K562 (cell line): ENCODE measurements around the gene MTOR. TPM values are rescaled to one million over a fixed set of nuclear protein-coding genes. Genes with fewer than 3 reads are reported as not detected.

Experiments used
- ATF7 ChIP-seq: fragments of 450-650 bp; IDR thresholded peaks from 2 replicates; pipeline ENCODE4 v1.7.1; 2014; ENCODE audit warnings: mild to moderate bottlenecking, moderate library complexity
- BHLHE40 ChIP-seq: IDR thresholded peaks from 2 replicates; pipeline ENCODE4 v1.6.1; 2011; ENCODE audit warnings: low read length, improper control_type of control experiment
- CHD2 ChIP-seq: IDR thresholded peaks from 2 replicates; pipeline ENCODE4 v1.6.1; 2011; ENCODE audit warnings: low read depth, low read length
- CREB1 ChIP-seq, 2 experiments: sonication (generic) in 1 of 2; formaldehyde crosslinking in 1 of 2; IDR thresholded peaks; 2 replicates each; pipeline versions ENCODE4 v1.6.1 to v1.8.0; 2012 to 2022; ENCODE audit warnings: inconsistent platforms in 1 of 2, mild to moderate bottlenecking in 1 of 2, missing genetic modification reagents in 1 of 2, moderate library complexity in 1 of 2
- FUS ChIP-seq: fragments of 200-400 bp; formaldehyde crosslinking; optimal IDR thresholded peaks from 2 replicates; pipeline ENCODE3; 2017; ENCODE audit warnings: low read depth, low read length
- GTF2E2 ChIP-seq: fragments of 200-800 bp; sonication (Bioruptor generic); IDR thresholded peaks from 2 replicates; pipeline ENCODE4 v1.6.1; 2016; ENCODE audit warnings: missing genetic modification characterization, missing compliant biosample characterization
- HBP1 ChIP-seq: fragments of 450-650 bp; formaldehyde crosslinking; IDR thresholded peaks from 2 replicates; pipeline ENCODE4 v1.4.0; 2022; ENCODE audit warnings: missing genetic modification characterization
- HIVEP1 ChIP-seq: fragments of 250-450 bp; sonication (Bioruptor Pico); IDR thresholded peaks from 2 replicates; pipeline ENCODE4 v1.4.0; 2020; ENCODE audit warnings: mild to moderate bottlenecking
- HSF4 ChIP-seq: fragments of 250-450 bp; sonication (Bioruptor Pico); IDR thresholded peaks from 2 replicates; pipeline ENCODE4 v2.1.2; 2022; ENCODE audit warnings: mild to moderate bottlenecking, moderate library complexity, borderline replicate concordance
- MTA3 ChIP-seq: fragments of 450-650 bp; formaldehyde crosslinking; IDR thresholded peaks from 2 replicates; pipeline ENCODE4 v1.6.1; 2017; ENCODE audit warnings: mild to moderate bottlenecking, borderline replicate concordance
- NRF1 ChIP-seq, 2 experiments: fragments of 450-650 bp; IDR thresholded peaks in 1 of 2; conservative IDR thresholded peaks in 1 of 2; 2 replicates each; pipeline ENCODE4 v1.6.1; 2014; ENCODE audit warnings: mild to moderate bottlenecking in 2 of 2
- PPARD ChIP-seq: fragments of 250-450 bp; sonication (Bioruptor Pico); IDR thresholded peaks from 2 replicates; pipeline ENCODE4 v1.8.0; 2022; ENCODE audit warnings: inconsistent platforms, mild to moderate bottlenecking, moderate library complexity
- SAP30 ChIP-seq: fragments of 200-600 bp; sonication (generic); IDR thresholded peaks from 2 replicates; pipeline ENCODE4 v1.6.1; 2012; ENCODE audit warnings: borderline replicate concordance, low read depth, mild to moderate bottlenecking, moderate library complexity, low read length, control low read depth, inconsistent platforms; ENCODE audit not compliant: insufficient read depth, poor library complexity, severe bottlenecking
- SRF ChIP-seq, 2 experiments: fragments of 250-450, 450-650 bp in 1 of 2; sonication (Bioruptor Pico) in 1 of 2; sonication (generic) in 1 of 2; formaldehyde crosslinking; IDR thresholded peaks; 2 replicates each; pipeline versions ENCODE4 v1.5.0 to v1.5.1; 2020 to 2022; ENCODE audit warnings: mild to moderate bottlenecking in 1 of 2, missing genetic modification reagents in 1 of 2
- TAF1 ChIP-seq: IDR thresholded peaks from 2 replicates; pipeline ENCODE4 v1.6.1; 2011; ENCODE audit warnings: mild to moderate bottlenecking, low read length, moderate library complexity; ENCODE audit not compliant: insufficient read depth, control insufficient read depth, severe bottlenecking; ENCODE audit errors: extremely low read depth
- TAF15 ChIP-seq: fragments of 200-400 bp; formaldehyde crosslinking; IDR thresholded peaks from 2 replicates; pipeline ENCODE4 v1.6.1; 2017; ENCODE audit warnings: mild to moderate bottlenecking, low read depth, low read length, moderate library complexity
- ZNF696 ChIP-seq: fragments of 250-450 bp; sonication (Bioruptor Pico); conservative IDR thresholded peaks from 2 replicates; pipeline ENCODE4 v1.4.0; 2020; ENCODE audit warnings: mild to moderate bottlenecking, moderate library complexity
- ZNF699 ChIP-seq: fragments of 250-450 bp; sonication (Bioruptor Pico); IDR thresholded peaks from 2 replicates; pipeline ENCODE4 v1.8.0; 2021; ENCODE audit warnings: mild to moderate bottlenecking, moderate library complexity; ENCODE audit not compliant: insufficient replicate concordance
- ZNF778 ChIP-seq: fragments of 450-650 bp; formaldehyde crosslinking; IDR thresholded peaks from 2 replicates; pipeline ENCODE4 v1.4.0; 2020; ENCODE audit warnings: mild to moderate bottlenecking, moderate library complexity
- ZNF785 ChIP-seq: fragments of 250-450 bp; sonication (Bioruptor Pico); IDR thresholded peaks from 2 replicates; pipeline ENCODE4 v1.4.0; 2020; ENCODE audit warnings: mild to moderate bottlenecking
- polyA plus RNA-seq, 8 experiments: library from polyadenylated mRNA; depleted of rRNA in 4 of 8; stranded (reverse) in 5 of 8; unstranded in 3 of 8; fragments of >200 nt; fragmentation: Nextera tagmentation in 2 of 8; fragmentation: Illumina TruSeq in 1 of 8; extraction: Ambion mirVana in 2 of 8; extraction: Trizol in 1 of 8; gene quantifications; 2 replicates each; pipeline versions ENCODE4 v1.2.1 to v1.2.3, GENCODE V29; 2011 to 2014; ENCODE audit warnings: inconsistent platforms in 1 of 8, missing spikeins in 1 of 8
- total RNA-seq, 7 experiments: library from RNA; depleted of rRNA in 6 of 7; stranded (reverse); fragments of >200 nt in 6 of 7; fragmentation: Illumina TruSeq in 2 of 7; extraction: Trizol in 2 of 7; gene quantifications; 2 replicates each; pipeline versions ENCODE4 v1.2.1 to v1.2.3, GENCODE V29; 2011 to 2021; ENCODE audit warnings: low replicate concordance in 1 of 7
- TF ChIP-seq, protein P1 (sequence below): sonication (generic); formaldehyde crosslinking; IDR thresholded peaks from 2 replicates; pipeline ENCODE4 v1.8.0; 2022; ENCODE audit warnings: mild to moderate bottlenecking, missing genetic modification reagents

MTOR gene
- total and polyA plus RNA-seq, 9 of the 15 experiments (the other 6 are each of a cell fraction or from before 2014, with no cell fraction given): 11.4 to 71.4 (median 52.2) TPM

DNA sequence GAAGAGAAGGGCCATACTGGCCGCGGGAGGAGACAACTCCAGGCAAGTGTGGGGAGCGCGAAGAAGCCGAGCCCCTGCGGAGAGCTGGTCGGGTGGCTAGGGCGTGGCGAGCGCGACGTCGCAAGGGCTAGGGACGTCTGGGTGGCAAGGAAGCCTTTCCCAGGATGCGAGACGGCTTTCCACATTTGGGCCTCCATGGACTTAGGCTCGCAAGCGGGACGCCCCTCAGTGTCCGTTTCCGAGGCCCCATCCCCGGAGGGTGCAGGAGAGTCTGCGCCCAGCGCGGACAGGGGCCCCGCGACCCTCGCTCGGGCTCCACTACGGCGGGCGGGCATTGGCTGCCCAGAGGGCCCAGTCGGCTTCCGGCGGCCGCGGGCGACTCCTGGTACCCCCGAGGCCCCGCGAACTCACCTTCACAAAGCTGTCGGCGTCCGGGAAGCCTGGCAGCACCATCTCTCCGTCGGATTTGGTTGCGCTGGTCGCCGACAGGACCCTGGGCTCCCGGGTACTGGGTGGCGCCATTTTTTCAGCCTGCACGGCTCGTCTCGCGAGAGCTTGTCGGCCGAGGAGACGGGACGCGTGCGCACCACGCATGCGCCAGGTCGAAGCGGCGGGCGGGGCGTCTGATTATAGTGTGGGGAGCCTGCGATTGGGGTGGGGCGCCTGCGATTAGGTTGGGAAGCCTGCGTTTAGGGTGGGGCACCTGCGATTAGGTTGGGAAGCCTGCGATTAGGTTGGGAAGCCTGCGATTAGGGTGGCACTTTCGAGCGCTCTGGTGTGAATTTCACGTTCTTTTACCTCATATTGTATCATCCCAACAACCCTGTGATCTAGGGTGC lies 162.8 kb downstream of the MTOR start, which contains the start of gene EXOSC10 (continued):
- TF ChIP-seq, protein P1, sequence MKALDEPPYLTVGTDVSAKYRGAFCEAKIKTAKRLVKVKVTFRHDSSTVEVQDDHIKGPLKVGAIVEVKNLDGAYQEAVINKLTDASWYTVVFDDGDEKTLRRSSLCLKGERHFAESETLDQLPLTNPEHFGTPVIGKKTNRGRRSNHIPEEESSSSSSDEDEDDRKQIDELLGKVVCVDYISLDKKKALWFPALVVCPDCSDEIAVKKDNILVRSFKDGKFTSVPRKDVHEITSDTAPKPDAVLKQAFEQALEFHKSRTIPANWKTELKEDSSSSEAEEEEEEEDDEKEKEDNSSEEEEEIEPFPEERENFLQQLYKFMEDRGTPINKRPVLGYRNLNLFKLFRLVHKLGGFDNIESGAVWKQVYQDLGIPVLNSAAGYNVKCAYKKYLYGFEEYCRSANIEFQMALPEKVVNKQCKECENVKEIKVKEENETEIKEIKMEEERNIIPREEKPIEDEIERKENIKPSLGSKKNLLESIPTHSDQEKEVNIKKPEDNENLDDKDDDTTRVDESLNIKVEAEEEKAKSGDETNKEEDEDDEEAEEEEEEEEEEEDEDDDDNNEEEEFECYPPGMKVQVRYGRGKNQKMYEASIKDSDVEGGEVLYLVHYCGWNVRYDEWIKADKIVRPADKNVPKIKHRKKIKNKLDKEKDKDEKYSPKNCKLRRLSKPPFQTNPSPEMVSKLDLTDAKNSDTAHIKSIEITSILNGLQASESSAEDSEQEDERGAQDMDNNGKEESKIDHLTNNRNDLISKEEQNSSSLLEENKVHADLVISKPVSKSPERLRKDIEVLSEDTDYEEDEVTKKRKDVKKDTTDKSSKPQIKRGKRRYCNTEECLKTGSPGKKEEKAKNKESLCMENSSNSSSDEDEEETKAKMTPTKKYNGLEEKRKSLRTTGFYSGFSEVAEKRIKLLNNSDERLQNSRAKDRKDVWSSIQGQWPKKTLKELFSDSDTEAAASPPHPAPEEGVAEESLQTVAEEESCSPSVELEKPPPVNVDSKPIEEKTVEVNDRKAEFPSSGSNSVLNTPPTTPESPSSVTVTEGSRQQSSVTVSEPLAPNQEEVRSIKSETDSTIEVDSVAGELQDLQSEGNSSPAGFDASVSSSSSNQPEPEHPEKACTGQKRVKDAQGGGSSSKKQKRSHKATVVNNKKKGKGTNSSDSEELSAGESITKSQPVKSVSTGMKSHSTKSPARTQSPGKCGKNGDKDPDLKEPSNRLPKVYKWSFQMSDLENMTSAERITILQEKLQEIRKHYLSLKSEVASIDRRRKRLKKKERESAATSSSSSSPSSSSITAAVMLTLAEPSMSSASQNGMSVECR (CRISPR knock-in tag): peak; percentile 89
- TF ChIP-seq ZNF778 (no peak), CHD2 (peak; percentile 98), HSF4 (no peak), ZNF699 (CRISPR knock-in tag) (no peak), BHLHE40 (peak; percentile 15; the same call in 1 of the 2 replicates), PPARD (CRISPR knock-in tag) (no peak), SRF (CRISPR knock-in tag; IDR thresholded peaks at IDR 0.05) (peak in 1 of 2 experiments; percentile 34; a peak in 2 of 4 replicates), CREB1 (IDR thresholded peaks at IDR 0.05) (peak; percentile 27), CREB1 (CRISPR knock-in tag; IDR thresholded peaks at IDR 0.05) (peak; percentile 53; the same call in 1 of the 2 replicates), SAP30 (peak; percentile 86), NRF1 (conservative IDR thresholded peaks at IDR 0.05 in 1 of 2, IDR thresholded peaks at IDR 0.05 in 1 of 2) (peak; percentile 98), FUS (no peak), HBP1 (CRISPR knock-in tag) (0 out of 2 replicates have a peak, but pooled peaks have one; percentile 38), MTA3 (peak; percentile 49), TAF15 (no peak), HIVEP1 (CRISPR knock-in tag) (no peak), GTF2E2 (tag) (peak; percentile 76; the same call in 1 of the 2 replicates), TAF1 (peak; percentile 95), ATF7 (peak; percentile 48), ZNF785 (CRISPR knock-in tag) (no peak), ZNF696 (CRISPR knock-in tag) (no peak)
